ENCODE data around the gene VDR.

Gene VDR

DNA sequence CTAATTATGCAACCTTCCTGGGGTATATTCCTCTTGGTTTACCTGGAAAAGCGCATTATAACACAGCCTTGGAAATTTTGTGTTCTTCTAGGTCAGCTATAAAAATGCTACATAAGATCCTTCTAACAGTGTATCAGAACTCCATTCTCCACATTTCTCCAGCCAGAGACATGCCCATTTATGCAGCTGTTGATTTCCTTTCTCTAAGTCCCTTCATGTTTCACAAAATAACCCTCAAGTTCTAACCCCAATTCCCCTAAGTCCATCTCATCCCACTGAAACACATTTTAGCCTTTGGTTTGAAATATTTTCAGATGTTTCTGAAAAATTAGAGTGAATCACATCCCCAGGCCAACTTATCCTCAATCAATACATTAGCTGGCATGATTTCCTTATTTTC, 64.2 kb downstream of the VDR start:
- DNase-seq (ENCODE audit: extremely low read depth, low read depth): no peak
- TF ChIP-seq, protein P1, sequence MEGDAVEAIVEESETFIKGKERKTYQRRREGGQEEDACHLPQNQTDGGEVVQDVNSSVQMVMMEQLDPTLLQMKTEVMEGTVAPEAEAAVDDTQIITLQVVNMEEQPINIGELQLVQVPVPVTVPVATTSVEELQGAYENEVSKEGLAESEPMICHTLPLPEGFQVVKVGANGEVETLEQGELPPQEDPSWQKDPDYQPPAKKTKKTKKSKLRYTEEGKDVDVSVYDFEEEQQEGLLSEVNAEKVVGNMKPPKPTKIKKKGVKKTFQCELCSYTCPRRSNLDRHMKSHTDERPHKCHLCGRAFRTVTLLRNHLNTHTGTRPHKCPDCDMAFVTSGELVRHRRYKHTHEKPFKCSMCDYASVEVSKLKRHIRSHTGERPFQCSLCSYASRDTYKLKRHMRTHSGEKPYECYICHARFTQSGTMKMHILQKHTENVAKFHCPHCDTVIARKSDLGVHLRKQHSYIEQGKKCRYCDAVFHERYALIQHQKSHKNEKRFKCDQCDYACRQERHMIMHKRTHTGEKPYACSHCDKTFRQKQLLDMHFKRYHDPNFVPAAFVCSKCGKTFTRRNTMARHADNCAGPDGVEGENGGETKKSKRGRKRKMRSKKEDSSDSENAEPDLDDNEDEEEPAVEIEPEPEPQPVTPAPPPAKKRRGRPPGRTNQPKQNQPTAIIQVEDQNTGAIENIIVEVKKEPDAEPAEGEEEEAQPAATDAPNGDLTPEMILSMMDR (IDR thresholded peaks at IDR 0.05; ENCODE audit: low read depth, low read length): no peak

DNA sequence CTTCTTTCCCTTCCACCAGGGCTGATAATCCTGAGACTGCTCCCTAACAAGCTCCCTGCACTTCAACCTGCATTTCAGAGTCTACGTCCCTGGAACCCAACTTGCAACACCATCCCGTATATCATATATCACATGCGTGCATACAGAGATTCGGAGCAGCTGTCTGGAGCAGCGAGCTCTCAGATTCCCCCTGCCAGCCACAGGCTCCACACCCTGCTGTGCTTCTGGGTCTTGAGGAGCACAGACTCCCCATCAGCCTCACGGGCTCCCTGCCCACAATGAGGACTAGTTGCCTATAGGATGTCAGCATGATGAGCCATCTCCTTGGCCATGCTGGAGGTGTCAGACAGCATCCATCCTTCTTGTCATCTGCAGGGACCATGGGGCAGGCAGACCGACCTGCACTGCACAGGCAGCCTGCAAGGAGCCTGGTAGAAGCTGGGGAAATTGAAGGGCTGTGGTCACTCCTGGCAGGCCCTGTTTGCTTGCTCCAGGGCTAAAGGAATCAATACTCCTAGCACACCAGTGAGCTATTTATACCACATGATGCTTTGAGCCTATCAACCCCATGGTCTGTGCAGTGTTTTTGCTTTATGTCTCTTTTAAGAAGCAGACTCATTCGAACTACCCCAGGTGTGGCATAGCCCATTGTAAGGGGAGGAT, 65.4 kb downstream of the VDR start:
- TF ChIP-seq, protein P1 (IDR thresholded peaks at IDR 0.05; ENCODE audit: low read depth, low read length): no peak
- no peak for DNase-seq (ENCODE audit: extremely low read depth, low read depth)

GRCh38 chr12:47838286-47838931, 66.4 kb downstream of the VDR start:
- no peak for DNase-seq (ENCODE audit: extremely low read depth, low read depth)

GRCh38 chr12:47837190-47838171, 67.3 kb downstream of the VDR start:
- no peak for DNase-seq (ENCODE audit: extremely low read depth, low read depth)
- TF ChIP-seq, protein P1 (IDR thresholded peaks at IDR 0.05; ENCODE audit: low read depth, low read length): peak; percentile 85

More at GRCh38 chr12:47838286-47838931, 66.4 kb downstream of the VDR start:
- TF ChIP-seq, protein P1 (IDR thresholded peaks at IDR 0.05; ENCODE audit: low read depth, low read length): peak; percentile 43

DNA sequence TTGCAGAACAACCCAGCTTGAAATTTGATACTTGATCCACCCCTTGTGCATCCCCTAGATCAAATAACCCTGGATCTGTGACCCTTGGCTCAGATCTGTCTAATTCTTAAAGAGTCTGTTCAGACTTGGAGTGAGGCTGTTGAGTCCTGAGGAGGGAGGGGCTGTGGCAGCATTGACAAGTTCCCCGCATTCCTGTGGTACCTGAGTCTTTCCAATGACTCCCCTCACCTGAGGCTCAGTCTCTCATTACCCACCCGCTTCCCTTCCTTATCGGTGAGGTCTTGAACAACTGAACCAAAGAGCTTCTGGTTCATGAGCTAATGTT, 69.0 kb downstream of the VDR start:
- TF ChIP-seq, protein P1 (IDR thresholded peaks at IDR 0.05; ENCODE audit: low read depth, low read length): no peak
- DNase-seq (ENCODE audit: extremely low read depth, low read depth): no peak

- DNase-seq (ENCODE audit: extremely low read depth, low read depth): no peak
- TF ChIP-seq, protein P1 (IDR thresholded peaks at IDR 0.05; ENCODE audit: low read depth, low read length): no peak
Measured at GRCh38 chr12:47835006-47835830, 69.6 kb downstream of the VDR start.

Measured in AG09319 (cell line).